ENCODE data around the gene CHMP4A.
"Not testable (repeated sequence)": the region's sequence is repeated elsewhere in the genome, so short reads cannot be mapped to it uniquely, and the experiment has no call there.

Gene CHMP4A

DNA sequence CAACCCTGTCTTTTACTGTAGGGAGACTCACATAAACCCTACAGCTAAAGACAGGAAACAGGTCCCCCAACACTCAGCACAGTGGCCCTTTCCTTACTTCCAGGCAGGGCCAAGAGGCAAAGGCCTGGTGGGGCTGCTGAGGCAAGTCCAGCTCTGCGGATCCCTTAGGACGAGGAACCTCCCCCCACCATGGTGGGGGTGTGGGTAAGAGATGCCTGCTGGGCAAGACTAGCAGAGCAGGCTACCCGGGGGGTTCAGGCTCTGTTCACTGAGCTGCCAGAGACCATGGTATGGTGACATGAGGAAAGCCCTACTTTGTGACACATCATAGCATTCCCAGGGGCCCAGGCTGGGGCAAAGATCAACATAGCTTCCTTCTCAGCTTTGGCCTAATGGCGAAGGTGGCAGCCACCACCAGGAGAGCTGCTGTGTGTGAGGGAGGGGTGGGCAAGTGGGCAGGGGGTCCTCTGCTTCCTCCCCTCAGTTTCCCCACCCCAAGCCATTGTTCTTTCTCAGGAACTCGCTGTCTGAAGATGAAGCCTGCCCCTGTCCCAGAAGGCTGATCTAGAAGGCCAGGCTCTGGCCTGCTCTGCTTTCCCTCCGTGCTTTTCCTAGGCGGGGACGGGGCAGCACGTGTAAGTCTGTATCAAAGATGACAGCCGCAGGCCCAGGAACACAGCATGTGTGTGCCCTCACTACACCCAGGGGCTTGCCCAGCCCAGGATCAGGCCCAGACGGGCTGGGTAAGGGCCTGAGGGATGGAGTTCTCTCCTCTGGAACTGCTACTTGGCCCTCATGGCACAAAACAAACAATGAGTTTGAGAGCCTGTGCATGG, 39.2 kb upstream of the CHMP4A start:
- no peak for ATAC-seq
- H3K27ac Mint-ChIP-seq, result no peak overlapping the region
- H3K27me3 Mint-ChIP-seq, result no peaks in the 10 kb centered on the region
- no peak overlapping the region for H3K4me3 Mint-ChIP-seq
- peaks cover 4% of the 10 kb centered on the region for H3K4me1 Mint-ChIP-seq
- no peaks in the 10 kb centered on the region for H3K9me3 Mint-ChIP-seq
- peaks cover 30% of the 10 kb centered on the region for H3K36me3 Mint-ChIP-seq

DNA sequence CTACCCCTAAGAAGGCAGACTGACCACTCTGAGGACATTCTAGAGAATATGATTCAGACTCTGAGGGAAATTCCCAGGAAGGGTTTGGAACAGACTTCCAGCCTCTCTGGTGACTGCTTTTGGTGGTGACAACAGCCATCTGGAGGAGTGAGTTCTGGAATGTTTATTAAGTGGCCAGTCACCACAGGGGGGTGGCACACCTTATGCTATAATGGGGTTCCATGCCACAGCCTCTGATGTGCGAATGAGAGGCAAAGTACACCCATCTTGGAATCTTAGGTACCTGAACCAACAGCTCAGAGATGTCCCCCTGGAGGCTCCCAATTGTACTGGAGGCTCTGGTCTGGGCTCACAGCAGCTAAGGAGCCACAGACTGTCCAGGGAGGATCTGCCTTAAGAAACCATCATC, 38.6 kb upstream of the CHMP4A start:
- no peak for ATAC-seq
- Mint-ChIP-seq H3K4me1 (peaks cover 10% of the 10 kb centered on the region), H3K4me3 (no peak overlapping the region), H3K36me3 (peaks cover 26% of the 10 kb centered on the region), H3K27me3 (no peaks in the 10 kb centered on the region), H3K9me3 (no peaks in the 10 kb centered on the region), H3K27ac (no peak overlapping the region)

DNA sequence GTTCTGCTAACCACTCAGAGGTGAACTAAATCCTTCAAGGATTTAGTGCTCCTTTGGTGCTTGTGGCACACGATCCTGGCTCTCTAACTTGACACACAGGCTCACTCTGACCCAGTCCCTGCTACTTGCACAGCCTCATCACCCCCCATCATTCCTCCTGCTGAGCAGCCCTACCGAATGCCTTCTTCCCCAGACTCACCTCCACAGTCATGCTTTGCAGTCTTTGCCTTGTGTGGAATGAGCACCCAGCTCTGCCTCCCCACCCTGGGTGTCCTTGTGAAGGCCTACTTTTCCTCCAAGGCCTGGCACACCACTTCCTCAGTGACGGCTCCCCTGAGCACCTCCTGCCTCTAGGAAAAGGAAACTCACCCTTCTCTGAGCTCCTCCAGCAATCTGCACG, 37.1 kb upstream of the CHMP4A start:
- H3K4me3 Mint-ChIP-seq, result no peak overlapping the region

DNA sequence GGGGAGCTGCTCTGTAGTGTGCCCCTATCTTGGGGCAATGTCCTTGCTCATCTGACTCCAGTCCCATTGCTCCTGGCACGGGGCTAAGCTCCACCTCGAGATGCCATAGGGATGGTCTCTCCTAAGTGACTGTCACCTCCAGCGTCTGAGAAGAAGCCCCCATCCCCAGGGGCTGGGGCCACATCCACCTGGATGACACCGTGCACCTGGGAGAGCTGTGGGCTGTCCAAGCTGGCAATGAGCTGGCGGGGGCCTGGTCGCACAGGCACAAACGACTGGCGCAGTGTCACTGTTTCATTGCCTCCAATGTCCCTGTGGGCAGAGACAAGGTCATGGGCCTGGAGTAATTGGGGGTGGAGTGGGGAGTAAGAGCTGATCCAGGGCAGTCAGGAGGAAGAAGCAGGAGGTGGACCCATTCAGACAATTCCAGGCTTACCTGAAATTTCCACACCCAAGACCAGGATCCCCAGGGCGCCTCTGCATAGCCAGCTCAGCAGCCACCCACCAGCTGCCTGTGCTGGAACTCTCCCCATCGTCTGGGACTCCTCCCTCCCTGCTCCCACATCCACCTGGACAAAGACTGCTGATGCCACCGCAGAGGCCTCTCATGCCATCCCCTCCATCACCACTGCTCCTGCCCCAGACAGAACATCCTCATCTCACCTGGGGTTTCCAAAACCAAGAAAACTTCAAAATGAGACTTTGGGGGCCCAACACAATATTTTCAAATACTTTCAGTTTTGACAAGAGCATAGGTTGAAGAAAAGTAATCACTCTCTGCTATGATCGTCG, 36.1 kb upstream of the CHMP4A start:
- H3K27me3 Mint-ChIP-seq, result no peaks in the 10 kb centered on the region
- H3K36me3 Mint-ChIP-seq, result peaks cover 19% of the 10 kb centered on the region
- no peak overlapping the region for H3K4me3 Mint-ChIP-seq
- peaks cover 12% of the 10 kb centered on the region for H3K4me1 Mint-ChIP-seq
- no peak for ATAC-seq
- peak overlapping the region; percentile 46 for H3K27ac Mint-ChIP-seq
- no peaks in the 10 kb centered on the region for H3K9me3 Mint-ChIP-seq

More for the DNA sequence above, 37.1 kb upstream of the CHMP4A start:
- no peak for ATAC-seq
- no peaks in the 10 kb centered on the region for H3K9me3 Mint-ChIP-seq
- H3K4me1 Mint-ChIP-seq, result peaks cover 12% of the 10 kb centered on the region
- H3K36me3 Mint-ChIP-seq, result peaks cover 24% of the 10 kb centered on the region
- no peaks in the 10 kb centered on the region for H3K27me3 Mint-ChIP-seq
- no peak overlapping the region for H3K27ac Mint-ChIP-seq

DNA sequence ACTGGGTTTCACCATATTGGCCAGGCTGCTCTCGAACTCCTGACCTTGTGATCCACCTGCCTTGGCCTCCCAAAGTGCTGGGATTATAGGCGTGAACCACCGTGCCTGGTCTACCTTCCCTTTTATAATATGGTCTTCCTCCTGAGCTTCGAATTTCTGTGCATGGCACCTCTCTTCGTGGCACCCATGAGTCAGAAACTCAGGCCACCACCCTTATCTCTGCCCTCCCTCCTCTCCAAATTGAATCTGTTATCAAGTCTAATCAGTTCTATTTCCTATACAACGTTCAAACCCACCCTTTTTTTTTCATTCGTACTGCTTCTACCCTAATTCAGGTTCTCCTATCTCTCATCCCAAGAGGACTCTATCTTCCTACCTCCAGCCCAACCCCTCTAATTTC, 34.1 kb upstream of the CHMP4A start:
- Mint-ChIP-seq H3K9me3 (no peaks in the 10 kb centered on the region), H3K27ac (peak overlapping the region; percentile 73), H3K4me1 (peaks cover 25% of the 10 kb centered on the region), H3K4me3 (peak overlapping the region; percentile 11), H3K27me3 (no peaks in the 10 kb centered on the region), H3K36me3 (peaks cover 11% of the 10 kb centered on the region)
- ATAC-seq, result no peak

DNA sequence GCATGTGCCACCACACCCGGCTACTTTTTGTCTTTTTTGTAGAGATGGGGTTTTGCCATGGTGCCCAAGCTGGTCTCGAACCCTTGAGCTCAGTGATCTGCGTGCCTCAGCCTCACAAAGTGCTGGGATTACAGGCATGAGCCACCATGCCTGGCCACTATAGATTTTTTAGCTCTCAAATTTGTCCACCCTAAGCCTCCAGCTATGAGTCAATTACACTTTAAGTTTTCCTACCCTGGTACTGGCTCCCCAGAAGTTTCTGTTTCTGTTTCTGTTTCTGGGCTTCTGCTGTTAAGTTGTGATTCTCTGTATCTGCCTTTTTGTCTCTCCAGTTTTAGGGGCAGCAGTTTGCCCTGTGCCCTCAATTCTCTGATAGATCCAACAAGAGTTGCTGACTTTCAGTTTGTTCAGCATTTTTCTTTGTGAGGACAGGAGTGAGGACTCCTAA, 33.5 kb upstream of the CHMP4A start:
- Mint-ChIP-seq H3K27me3 (no peaks in the 10 kb centered on the region), H3K9me3 (no peaks in the 10 kb centered on the region), H3K36me3 (peaks cover 11% of the 10 kb centered on the region), H3K27ac (peak overlapping the region; percentile 73), H3K4me1 (peaks cover 30% of the 10 kb centered on the region), H3K4me3 (peak overlapping the region; percentile 53)
- no peak for ATAC-seq

DNA sequence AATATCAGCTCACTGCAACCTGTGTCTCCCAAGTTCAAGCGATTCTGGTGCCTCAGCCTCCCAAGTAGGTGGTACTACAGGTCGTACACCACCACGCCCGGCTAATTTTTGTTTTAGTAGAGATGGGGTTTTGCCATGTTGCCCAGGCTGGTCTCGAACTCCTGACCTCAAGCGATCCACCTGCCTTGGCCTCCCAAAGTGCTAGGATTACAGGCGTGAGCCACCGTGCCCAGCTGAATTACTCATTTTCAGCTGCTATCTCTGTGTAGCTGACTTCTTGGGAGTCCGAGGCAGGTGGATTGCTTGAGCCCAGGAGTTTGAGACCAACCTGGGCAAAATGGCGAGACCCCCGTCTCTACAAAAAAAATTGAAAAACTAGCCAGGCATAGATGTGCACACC, 32.1 kb upstream of the CHMP4A start:
- not testable (repeated sequence) for H3K9me3 Mint-ChIP-seq, H3K27me3 Mint-ChIP-seq, H3K4me3 Mint-ChIP-seq, ATAC-seq
- Mint-ChIP-seq H3K27ac (peak overlapping the region; percentile 14), H3K4me1 (peaks cover 42% of the 10 kb centered on the region), H3K36me3 (peaks cover 16% of the 10 kb centered on the region)

DNA sequence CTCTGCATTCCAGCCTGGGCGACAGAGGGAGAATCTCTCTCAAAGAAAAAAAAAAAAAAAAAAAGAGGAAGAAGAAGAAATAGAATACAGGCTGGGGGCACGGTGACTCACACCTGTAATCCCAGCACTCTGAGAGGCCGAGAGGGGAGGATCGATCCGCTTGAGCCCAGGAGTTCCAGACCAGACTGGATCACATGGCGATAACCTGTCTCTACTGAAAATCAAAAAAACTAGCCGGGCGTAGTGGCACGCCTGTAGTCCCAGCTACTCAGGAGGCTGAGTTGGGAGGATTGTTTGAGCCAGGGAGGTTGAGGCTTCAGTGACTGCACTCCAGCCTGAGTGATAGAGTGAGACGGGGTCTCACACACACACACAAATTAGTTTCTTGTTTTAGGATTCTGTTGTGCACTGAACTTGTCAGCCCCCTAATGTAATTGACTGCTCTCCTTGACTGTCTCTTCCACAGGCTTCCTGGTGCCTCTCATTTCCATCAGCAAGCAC, 30.1 kb upstream of the CHMP4A start:
- no peaks in the 10 kb centered on the region for H3K27me3 Mint-ChIP-seq
- ATAC-seq, result peak; percentile 0
- H3K4me3 Mint-ChIP-seq, result peak overlapping the region; percentile 92
- H3K27ac Mint-ChIP-seq, result peak overlapping the region; percentile 99
- peaks cover 61% of the 10 kb centered on the region for H3K4me1 Mint-ChIP-seq
- peaks cover 27% of the 10 kb centered on the region for H3K36me3 Mint-ChIP-seq
- no peaks in the 10 kb centered on the region for H3K9me3 Mint-ChIP-seq

DNA sequence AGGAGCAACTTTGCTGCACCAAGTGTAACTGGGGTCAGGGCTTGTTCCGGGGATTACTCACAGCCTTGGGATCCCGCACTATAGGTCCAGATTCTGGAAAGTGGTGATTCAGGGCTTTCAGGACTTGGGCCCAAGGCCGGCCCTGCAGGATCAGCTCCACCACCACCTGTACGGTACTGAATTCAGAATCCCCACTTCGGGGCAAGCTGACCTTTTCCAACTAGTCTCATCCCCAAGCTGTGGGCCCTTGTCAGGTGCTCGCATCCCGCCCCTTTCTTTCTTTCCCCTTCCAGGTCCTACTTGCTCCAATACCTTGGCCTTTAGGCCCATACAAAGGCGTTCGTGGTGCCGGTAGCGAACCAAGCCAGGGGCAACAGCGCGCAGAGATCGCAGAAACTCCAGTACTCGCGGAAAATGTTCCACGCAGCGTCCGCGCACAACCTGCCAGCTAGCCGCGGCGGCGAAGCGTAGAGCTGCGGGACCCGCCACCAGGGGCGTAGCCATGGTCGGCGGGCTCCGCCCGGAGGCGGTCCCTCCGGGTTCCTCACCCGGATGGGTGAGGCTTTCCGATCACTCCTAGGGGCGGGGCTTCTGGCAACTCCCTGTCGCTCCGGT, 28.6 kb upstream of the CHMP4A start:
- peaks cover 41% of the 10 kb centered on the region for H3K36me3 Mint-ChIP-seq
- ATAC-seq, result peak; percentile 92
- no peaks in the 10 kb centered on the region for H3K9me3 Mint-ChIP-seq
- no peaks in the 10 kb centered on the region for H3K27me3 Mint-ChIP-seq
- peak overlapping the region; percentile 99 for H3K27ac Mint-ChIP-seq
- peak overlapping the region; percentile 92 for H3K4me3 Mint-ChIP-seq
- peaks cover 67% of the 10 kb centered on the region for H3K4me1 Mint-ChIP-seq

DNA sequence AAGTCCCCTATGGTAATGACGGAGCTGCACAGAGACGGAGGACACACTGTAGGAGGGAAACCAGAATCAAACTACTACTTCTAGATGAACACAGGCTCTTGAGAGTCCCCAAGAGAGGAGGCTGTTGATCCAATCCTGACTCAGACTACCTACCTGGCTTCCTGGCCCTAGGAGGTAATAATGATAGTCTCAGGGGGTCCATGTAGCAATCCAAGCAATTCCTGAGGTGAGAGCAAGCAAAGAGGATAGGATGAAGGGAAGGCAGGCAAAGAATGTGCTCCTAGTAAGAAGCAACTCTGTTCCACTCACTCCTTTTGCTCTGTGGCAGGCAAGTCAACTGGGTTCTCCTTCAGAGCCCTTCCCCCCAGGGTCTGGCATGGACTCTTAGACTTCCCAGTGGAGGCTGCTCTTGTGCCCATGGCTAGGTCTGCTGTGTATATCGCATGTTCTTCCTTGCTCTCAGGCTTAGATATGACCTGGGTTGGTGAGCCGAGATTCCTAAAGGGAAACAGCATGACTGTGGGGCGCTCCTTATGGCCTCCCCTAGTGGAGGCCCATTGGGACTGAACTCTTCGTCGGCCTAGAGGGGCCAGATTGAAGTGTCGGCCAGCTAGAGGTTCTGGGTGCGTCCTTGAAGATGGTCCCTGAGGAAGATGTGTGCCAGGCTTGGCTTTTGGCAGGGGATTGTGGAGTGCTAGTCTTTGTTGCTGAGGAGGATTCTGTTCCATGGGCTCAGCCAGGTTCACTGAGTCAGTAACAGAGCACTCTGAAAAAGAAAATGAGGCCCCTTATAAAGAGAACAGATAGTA, 27.0 kb upstream of the CHMP4A start:
- no peaks in the 10 kb centered on the region for H3K27me3 Mint-ChIP-seq
- no peak for ATAC-seq
- H3K27ac Mint-ChIP-seq, result peak overlapping the region; percentile 64
- H3K9me3 Mint-ChIP-seq, result no peaks in the 10 kb centered on the region
- H3K4me3 Mint-ChIP-seq, result peak overlapping the region; percentile 23
- H3K4me1 Mint-ChIP-seq, result peaks cover 74% of the 10 kb centered on the region
- peaks cover 55% of the 10 kb centered on the region for H3K36me3 Mint-ChIP-seq

DNA sequence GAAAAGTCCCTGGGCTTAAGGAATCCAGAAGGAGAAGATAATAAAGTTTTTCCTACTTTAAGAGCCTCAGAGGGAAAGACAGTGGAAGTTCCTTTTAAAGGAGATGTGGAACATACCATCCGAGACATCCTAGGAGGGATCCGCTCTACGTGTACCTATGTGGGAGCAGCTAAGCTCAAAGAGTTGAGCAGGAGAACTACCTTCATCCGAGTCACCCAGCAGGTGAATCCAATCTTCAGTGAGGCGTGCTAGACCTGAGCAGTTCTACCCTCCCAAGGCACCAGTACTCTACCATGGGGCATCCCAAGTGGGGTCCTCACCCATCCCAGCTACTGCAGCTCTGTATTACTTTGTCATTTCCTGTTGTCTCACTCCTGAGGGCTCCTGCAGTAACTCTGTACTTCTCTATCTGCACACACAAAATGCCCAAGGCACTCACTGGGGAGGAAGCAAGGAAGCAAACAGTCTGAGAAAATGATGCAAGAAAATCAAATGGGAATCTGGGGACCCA, 25.3 kb upstream of the CHMP4A start:
- Mint-ChIP-seq H3K36me3 (peaks cover 55% of the 10 kb centered on the region), H3K4me3 (no peak overlapping the region), H3K27ac (peak overlapping the region; percentile 20), H3K27me3 (no peaks in the 10 kb centered on the region), H3K4me1 (peaks cover 82% of the 10 kb centered on the region), H3K9me3 (no peaks in the 10 kb centered on the region)
- ATAC-seq, result no peak

DNA sequence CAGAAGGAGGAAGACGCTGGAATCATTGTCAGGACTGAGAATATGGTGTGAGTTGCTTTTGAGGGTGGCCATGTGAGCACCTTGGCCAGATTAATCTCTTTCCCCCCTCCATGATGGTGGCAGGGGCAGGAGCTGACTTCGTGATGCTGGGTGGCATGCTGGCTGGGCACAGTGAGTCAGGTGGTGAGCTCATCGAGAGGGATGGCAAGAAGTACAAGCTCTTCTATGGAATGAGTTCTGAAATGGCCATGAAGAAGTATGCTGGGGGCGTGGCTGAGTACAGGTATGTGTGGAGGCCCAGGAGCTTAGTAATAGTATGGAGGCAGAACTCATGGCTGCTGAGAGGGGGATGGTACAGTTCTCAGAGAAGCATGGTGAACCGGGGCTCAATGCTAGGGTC, 24.8 kb upstream of the CHMP4A start:
- Mint-ChIP-seq H3K27me3 (no peaks in the 10 kb centered on the region), H3K4me1 (peaks cover 80% of the 10 kb centered on the region), H3K4me3 (no peak overlapping the region), H3K27ac (peak overlapping the region; percentile 20), H3K9me3 (no peaks in the 10 kb centered on the region), H3K36me3 (peaks cover 55% of the 10 kb centered on the region)
- ATAC-seq, result no peak

DNA sequence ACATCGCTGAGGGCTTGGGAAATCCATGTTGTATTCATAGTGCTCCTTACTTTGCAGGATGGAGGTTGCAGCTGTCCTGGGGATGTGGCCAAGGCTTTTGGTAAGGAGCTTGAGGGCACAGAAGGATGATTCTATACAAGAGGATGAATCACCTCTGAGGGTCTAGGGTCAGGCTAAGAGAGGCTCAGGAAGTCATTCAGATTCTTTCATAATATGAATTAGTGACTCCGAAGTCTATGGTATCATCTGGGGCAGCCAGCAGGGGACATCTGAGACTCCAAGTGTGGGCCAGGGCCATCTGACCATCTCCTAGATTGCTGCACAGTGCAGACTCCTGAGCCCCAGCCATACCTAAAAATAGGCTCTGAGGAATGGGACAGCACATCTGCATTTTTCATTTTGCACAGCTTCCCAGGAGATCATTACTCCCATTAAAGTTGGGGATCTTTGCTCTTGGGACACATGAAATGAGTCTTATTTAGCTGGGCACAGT, 24.2 kb upstream of the CHMP4A start:
- peak overlapping the region; percentile 20 for H3K27ac Mint-ChIP-seq
- no peak overlapping the region for H3K4me3 Mint-ChIP-seq
- peaks cover 77% of the 10 kb centered on the region for H3K4me1 Mint-ChIP-seq
- H3K9me3 Mint-ChIP-seq, result no peaks in the 10 kb centered on the region
- ATAC-seq, result no peak
- H3K27me3 Mint-ChIP-seq, result no peaks in the 10 kb centered on the region
- H3K36me3 Mint-ChIP-seq, result peaks cover 55% of the 10 kb centered on the region

DNA sequence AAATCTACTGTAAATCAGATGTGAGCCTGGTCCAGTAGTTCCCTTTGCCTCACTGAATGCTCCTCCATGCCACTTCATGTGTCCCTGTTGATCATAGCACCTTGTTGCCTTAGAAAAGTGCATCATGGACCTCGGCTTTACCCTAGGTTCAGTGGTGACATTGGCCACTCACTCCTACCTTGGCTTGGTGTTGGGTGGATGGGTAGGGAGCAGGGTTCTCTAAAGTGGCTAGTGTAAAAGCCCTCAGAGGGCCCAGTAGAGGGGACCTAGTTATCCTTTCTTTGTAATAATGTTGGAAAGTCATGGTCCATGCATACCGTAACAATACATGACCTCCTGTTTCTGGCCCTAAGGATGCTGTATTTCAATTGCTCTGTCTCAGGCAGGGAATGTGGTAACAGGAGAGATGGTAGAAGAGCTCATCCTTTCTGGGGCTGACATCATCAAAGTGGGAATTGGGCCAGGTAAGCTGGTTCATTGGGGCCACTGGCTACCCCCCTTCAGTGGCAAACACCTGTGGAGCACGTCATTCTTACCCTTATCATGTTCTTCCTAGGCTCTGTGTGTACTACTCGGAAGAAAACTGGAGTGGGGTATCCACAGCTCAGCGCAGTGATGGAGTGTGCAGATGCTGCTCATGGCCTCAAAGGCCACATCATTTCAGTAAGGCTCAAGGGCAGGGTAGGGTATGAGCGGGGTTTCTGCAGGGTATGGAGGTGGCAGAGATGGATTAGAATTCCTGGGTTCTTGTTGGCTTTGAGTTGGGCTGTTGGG, 23.6 kb upstream of the CHMP4A start:
- H3K4me1 Mint-ChIP-seq, result peaks cover 73% of the 10 kb centered on the region
- no peak overlapping the region for H3K4me3 Mint-ChIP-seq
- peak overlapping the region; percentile 20 for H3K27ac Mint-ChIP-seq
- no peaks in the 10 kb centered on the region for H3K9me3 Mint-ChIP-seq
- no peak for ATAC-seq
- H3K36me3 Mint-ChIP-seq, result peaks cover 55% of the 10 kb centered on the region
- no peaks in the 10 kb centered on the region for H3K27me3 Mint-ChIP-seq

Measured in stimulated activated memory B cell treated with anti-CD40 and anti-IgM and Interleukin-4, amounts not matched to agents 10 μg/mL and 1 μg/mL and 100 μg/mL, for 72 hours (primary cell).